K562 (cell line): ENCODE data around the gene CUL1. TPM values are rescaled to one million over a fixed set of nuclear protein-coding genes. Genes with fewer than 3 reads are reported as not detected.

Experiments
- HDAC6 ChIP-seq: IDR thresholded peaks from 2 replicates; pipeline ENCODE4 v1.6.1; 2012; ENCODE audit warnings: low read depth, mild to moderate bottlenecking, control low read depth, inconsistent platforms, low read length, moderate library complexity
- IFI16 ChIP-seq: fragments of 250-450 bp; sonication (Bioruptor Pico); IDR thresholded peaks from 2 replicates; pipeline ENCODE4 v2.1.2; 2022; ENCODE audit warnings: mild to moderate bottlenecking, inconsistent platforms
- KDM5B ChIP-seq: fragments of 200-600 bp; sonication (generic); IDR thresholded peaks from 2 replicates; pipeline ENCODE4 v1.6.1; 2012; ENCODE audit warnings: low read depth, mild to moderate bottlenecking, moderate library complexity, low read length, control low read depth, inconsistent platforms; ENCODE audit not compliant: insufficient replicate concordance
- NRF1 ChIP-seq, 2 experiments: fragments of 450-650 bp; IDR thresholded peaks in 1 of 2; conservative IDR thresholded peaks in 1 of 2; 2 replicates each; pipeline ENCODE4 v1.6.1; 2014; ENCODE audit warnings: mild to moderate bottlenecking in 2 of 2
- ZNF3 ChIP-seq: fragments of 250-450 bp; sonication (Bioruptor Pico); IDR thresholded peaks from 2 replicates; pipeline ENCODE4 v1.5.0; 2021; ENCODE audit warnings: mild to moderate bottlenecking, moderate library complexity
- ZSCAN29 ChIP-seq: fragments of 450-650 bp; IDR thresholded peaks from 2 replicates; pipeline ENCODE4 v1.6.1; 2017
- polyA plus RNA-seq, 8 experiments: library from polyadenylated mRNA; depleted of rRNA in 4 of 8; stranded (reverse) in 5 of 8; unstranded in 3 of 8; fragments of >200 nt; fragmentation: Nextera tagmentation in 2 of 8; fragmentation: Illumina TruSeq in 1 of 8; extraction: Ambion mirVana in 2 of 8; extraction: Trizol in 1 of 8; gene quantifications; 2 replicates each; pipeline versions ENCODE4 v1.2.1 to v1.2.3, GENCODE V29; 2011 to 2014; ENCODE audit warnings: inconsistent platforms in 1 of 8, missing spikeins in 1 of 8
- total RNA-seq, 7 experiments: library from RNA; depleted of rRNA in 6 of 7; stranded (reverse); fragments of >200 nt in 6 of 7; fragmentation: Illumina TruSeq in 2 of 7; extraction: Trizol in 2 of 7; gene quantifications; 2 replicates each; pipeline versions ENCODE4 v1.2.1 to v1.2.3, GENCODE V29; 2011 to 2021; ENCODE audit warnings: low replicate concordance in 1 of 7
- TF ChIP-seq, protein P1 (sequence below): fragments of 250-450 bp; sonication (Bioruptor Pico); IDR thresholded peaks from 2 replicates; pipeline ENCODE4 v1.5.0; 2021
- TF ChIP-seq, protein P2 (sequence below): sonication (generic); formaldehyde crosslinking; IDR thresholded peaks from 2 replicates; pipeline ENCODE4 v1.9.0; 2022; ENCODE audit warnings: mild to moderate bottlenecking, missing genetic modification reagents
- TF ChIP-seq, protein P3 (sequence below): fragments of 450-650 bp; IDR thresholded peaks from 2 replicates; pipeline ENCODE4 v1.6.1; 2018; ENCODE audit warnings: mild to moderate bottlenecking, low read depth; ENCODE audit not compliant: partially characterized antibody
- TF ChIP-seq, protein P4 (sequence below): fragments of 450-650 bp; IDR thresholded peaks from 2 replicates; pipeline ENCODE4 v1.7.1; 2018; ENCODE audit warnings: mild to moderate bottlenecking, low read depth; ENCODE audit not compliant: partially characterized antibody
- TF ChIP-seq, protein P5 (sequence below): fragments of 250-450 bp; sonication (Bioruptor Pico); IDR thresholded peaks from 2 replicates; pipeline ENCODE4 v1.8.0; 2021; ENCODE audit warnings: mild to moderate bottlenecking, moderate library complexity
- TF ChIP-seq, protein P6 (sequence below), 2 experiments: fragments of 450-650 bp; IDR thresholded peaks; 2 replicates each; pipeline ENCODE4 v1.6.1; 2016; ENCODE audit warnings: mild to moderate bottlenecking in 2 of 2, borderline replicate concordance in 1 of 2, low read depth in 1 of 2, moderate library complexity in 1 of 2

CUL1 gene
- total and polyA plus RNA-seq, 9 of the 15 experiments (the other 6 are each of a cell fraction or from before 2014, with no cell fraction given) = 31.5 to 107 (median 96.5) TPM

DNA sequence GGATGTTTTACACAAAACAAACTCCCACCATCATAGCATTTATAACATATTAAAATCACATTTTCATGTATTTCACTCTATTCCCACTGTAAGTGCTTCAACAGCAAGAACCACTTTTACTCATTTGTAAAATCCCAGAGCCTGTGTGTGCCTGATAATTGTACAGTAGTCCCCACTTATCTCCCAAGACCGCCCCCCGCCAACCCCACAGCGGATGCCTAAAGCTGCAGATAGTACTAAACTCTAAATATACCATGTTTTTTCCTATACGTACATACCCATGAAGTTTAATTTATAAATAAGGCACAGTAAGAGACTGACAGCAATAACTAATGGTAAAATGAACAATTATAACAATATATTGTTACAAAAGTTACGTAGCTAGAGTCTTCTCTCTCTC, 151.9 kb downstream of the CUL1 start (continued):
- TF ChIP-seq, protein P1, sequence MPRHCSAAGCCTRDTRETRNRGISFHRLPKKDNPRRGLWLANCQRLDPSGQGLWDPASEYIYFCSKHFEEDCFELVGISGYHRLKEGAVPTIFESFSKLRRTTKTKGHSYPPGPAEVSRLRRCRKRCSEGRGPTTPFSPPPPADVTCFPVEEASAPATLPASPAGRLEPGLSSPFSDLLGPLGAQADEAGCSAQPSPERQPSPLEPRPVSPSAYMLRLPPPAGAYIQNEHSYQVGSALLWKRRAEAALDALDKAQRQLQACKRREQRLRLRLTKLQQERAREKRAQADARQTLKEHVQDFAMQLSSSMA = no peak
- TF ChIP-seq HDAC6 (no peak), IFI16 (CRISPR knock-in tag) (no peak), KDM5B (no peak), NRF1 (conservative IDR thresholded peaks at IDR 0.05 in 1 of 2, IDR thresholded peaks at IDR 0.05 in 1 of 2) (no peak), ZNF3 (CRISPR knock-in tag) (no peak), ZSCAN29 (no peak)
- TF ChIP-seq, protein P2, sequence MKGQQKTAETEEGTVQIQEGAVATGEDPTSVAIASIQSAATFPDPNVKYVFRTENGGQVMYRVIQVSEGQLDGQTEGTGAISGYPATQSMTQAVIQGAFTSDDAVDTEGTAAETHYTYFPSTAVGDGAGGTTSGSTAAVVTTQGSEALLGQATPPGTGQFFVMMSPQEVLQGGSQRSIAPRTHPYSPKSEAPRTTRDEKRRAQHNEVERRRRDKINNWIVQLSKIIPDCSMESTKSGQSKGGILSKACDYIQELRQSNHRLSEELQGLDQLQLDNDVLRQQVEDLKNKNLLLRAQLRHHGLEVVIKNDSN (CRISPR knock-in tag) = no peak
- TF ChIP-seq, protein P3, sequence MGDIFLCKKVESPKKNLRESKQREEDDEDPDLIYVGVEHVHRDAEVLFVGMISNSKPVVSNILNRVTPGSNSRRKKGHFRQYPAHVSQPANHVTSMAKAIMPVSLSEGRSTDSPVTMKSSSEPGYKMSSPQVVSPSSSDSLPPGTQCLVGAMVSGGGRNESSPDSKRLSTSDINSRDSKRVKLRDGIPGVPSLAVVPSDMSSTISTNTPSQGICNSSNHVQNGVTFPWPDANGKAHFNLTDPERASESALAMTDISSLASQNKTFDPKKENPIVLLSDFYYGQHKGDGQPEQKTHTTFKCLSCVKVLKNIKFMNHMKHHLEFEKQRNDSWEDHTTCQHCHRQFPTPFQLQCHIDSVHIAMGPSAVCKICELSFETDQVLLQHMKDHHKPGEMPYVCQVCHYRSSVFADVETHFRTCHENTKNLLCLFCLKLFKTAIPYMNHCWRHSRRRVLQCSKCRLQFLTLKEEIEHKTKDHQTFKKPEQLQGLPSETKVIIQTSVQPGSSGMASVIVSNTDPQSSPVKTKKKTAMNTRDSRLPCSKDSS = no peak
- TF ChIP-seq, protein P4, sequence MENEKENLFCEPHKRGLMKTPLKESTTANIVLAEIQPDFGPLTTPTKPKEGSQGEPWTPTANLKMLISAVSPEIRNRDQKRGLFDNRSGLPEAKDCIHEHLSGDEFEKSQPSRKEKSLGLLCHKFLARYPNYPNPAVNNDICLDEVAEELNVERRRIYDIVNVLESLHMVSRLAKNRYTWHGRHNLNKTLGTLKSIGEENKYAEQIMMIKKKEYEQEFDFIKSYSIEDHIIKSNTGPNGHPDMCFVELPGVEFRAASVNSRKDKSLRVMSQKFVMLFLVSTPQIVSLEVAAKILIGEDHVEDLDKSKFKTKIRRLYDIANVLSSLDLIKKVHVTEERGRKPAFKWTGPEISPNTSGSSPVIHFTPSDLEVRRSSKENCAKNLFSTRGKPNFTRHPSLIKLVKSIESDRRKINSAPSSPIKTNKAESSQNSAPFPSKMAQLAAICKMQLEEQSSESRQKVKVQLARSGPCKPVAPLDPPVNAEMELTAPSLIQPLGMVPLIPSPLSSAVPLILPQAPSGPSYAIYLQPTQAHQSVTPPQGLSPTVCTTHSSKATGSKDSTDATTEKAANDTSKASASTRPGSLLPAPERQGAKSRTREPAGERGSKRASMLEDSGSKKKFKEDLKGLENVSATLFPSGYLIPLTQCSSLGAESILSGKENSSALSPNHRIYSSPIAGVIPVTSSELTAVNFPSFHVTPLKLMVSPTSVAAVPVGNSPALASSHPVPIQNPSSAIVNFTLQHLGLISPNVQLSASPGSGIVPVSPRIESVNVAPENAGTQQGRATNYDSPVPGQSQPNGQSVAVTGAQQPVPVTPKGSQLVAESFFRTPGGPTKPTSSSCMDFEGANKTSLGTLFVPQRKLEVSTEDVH = no peak
- TF ChIP-seq, protein P5, sequence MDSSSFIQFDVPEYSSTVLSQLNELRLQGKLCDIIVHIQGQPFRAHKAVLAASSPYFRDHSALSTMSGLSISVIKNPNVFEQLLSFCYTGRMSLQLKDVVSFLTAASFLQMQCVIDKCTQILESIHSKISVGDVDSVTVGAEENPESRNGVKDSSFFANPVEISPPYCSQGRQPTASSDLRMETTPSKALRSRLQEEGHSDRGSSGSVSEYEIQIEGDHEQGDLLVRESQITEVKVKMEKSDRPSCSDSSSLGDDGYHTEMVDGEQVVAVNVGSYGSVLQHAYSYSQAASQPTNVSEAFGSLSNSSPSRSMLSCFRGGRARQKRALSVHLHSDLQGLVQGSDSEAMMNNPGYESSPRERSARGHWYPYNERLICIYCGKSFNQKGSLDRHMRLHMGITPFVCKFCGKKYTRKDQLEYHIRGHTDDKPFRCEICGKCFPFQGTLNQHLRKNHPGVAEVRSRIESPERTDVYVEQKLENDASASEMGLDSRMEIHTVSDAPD (CRISPR knock-in tag) = no peak
- TF ChIP-seq, protein P6, sequence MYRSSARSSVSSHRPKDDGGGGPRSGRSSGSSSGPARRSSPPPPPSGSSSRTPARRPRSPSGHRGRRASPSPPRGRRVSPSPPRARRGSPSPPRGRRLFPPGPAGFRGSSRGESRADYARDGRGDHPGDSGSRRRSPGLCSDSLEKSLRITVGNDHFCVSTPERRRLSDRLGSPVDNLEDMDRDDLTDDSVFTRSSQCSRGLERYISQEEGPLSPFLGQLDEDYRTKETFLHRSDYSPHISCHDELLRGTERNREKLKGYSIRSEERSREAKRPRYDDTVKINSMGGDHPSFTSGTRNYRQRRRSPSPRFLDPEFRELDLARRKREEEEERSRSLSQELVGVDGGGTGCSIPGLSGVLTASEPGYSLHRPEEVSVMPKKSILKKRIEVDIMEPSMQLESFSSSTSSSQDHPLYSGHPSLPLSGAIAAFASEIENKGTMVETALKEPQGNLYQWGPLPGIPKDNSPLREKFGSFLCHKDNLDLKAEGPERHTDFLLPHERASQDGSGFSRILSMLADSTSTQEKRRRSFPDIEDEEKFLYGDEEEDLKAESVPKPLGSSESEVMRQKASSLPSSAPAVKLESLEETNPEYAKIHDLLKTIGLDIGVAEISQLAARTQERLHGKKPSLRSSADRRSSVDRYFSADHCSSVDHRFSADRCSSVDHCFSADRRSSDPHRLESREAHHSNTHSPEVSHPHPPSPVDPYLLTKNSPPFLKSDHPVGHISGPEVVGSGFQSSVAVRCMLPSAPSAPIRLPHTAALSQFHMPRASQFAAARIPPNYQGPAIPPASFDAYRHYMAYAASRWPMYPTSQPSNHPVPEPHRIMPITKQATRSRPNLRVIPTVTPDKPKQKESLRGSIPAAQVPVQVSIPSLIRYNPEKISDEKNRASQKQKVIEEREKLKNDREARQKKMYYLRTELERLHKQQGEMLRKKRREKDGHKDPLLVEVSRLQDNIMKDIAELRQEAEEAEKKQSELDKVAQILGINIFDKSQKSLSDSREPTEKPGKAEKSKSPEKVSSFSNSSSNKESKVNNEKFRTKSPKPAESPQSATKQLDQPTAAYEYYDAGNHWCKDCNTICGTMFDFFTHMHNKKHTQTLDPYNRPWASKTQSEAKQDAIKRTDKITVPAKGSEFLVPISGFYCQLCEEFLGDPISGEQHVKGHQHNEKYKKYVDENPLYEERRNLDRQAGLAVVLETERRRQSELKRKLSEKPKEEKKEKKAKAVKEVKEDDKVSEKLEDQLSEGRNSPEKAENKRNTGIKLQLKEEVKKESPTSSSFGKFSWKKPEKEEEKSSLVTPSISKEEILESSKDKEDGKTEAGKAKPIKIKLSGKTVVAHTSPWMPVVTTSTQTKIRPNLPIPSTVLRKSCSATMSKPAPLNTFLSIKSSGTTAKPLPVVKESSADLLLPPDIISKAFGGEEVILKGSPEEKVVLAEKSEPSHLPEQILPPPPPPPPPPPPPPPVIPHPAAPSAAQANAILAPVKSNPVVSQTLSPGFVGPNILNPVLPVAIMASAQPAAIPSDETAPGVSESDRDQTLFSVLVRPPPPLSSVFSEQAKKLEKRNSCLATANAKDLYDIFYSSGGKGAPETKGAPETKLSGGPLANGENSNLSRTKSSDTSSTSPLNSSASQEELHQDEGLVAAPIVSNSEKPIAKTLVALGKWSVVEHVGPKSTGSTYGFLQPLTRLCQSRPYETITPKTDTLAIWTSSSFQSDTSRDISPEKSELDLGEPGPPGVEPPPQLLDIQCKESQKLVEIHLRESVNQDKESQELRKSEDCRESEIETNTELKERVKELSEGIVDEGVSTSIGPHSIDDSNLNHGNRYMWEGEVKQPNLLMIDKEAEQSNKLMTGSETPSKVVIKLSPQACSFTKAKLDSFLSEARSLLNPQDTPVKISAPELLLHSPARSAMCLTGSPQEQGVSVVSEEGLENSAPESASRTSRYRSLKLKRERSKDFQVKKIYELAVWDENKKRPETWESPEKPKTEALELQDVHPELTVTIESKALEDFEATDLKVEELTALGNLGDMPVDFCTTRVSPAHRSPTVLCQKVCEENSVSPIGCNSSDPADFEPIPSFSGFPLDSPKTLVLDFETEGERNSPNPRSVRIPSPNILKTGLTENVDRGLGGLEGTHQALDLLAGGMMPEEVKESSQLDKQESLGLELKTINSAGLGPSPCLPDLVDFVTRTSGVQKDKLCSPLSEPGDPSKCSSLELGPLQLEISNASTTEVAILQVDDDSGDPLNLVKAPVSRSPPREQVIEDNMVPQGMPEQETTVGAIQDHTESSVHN (IDR thresholded peaks at IDR 0.05; ENCODE audit: borderline replicate concordance in 1 of 2, low read depth in 1 of 2) = no peak
